HG02571 (cell line): ENCODE measurements around the gene ECE1.
"Not testable (repeated sequence)": the region's sequence is repeated elsewhere in the genome, so short reads cannot be mapped to it uniquely, and the experiment has no call there.

ENCODE experiments used
- ATAC-seq: cut with Tn5 transposase; IDR thresholded peaks from one replicate; pipeline ENCODE4 v1.9.1; 2021; ENCODE audit warnings: mild to moderate bottlenecking, moderate library complexity; ENCODE audit not compliant: unreplicated experiment

The ECE1 gene

GRCh38 chr1:21188235-21188634, 102.0 kb downstream of the ECE1 start:
- no peak for ATAC-seq

- no peak for ATAC-seq
These were observed 105.0 kb downstream of the ECE1 start for GRCh38 chr1:21185221-21185731.

- no peak for ATAC-seq
These were observed 106.0 kb downstream of the ECE1 start for GRCh38 chr1:21184276-21184675.

GRCh38 chr1:21182181-21182731, 108.0 kb downstream of the ECE1 start:
- no peak for ATAC-seq

GRCh38 chr1:21178271-21178670, 112.0 kb downstream of the ECE1 start:
- not testable (repeated sequence) for ATAC-seq

- ATAC-seq: peak; percentile 88
These were observed 113.4 kb downstream of the ECE1 start, which contains the start of gene EIF4G3 for GRCh38 chr1:21176586-21177555. TSS of gene EIF4G3 (minus strand) at chr1:21176897. CDS start at chr1:21002742, 174,155 bp downstream.

- peak; percentile 13 for ATAC-seq
These were observed 114.3 kb downstream of the ECE1 start for GRCh38 chr1:21175670-21176581.

GRCh38 chr1:21175324-21175669, 115.0 kb downstream of the ECE1 start:
- ATAC-seq: no peak

- no peak for ATAC-seq
These were observed 115.5 kb downstream of the ECE1 start for GRCh38 chr1:21174654-21175323.

GRCh38 chr1:21174230-21174629, 116.0 kb downstream of the ECE1 start:
- no peak for ATAC-seq

- not testable (repeated sequence) for ATAC-seq
These were observed 117.2 kb downstream of the ECE1 start for GRCh38 chr1:21173096-21173495.

GRCh38 chr1:21170837-21171236, 119.4 kb downstream of the ECE1 start:
- not testable (repeated sequence) for ATAC-seq

- no peak for ATAC-seq
These were observed 121.8 kb downstream of the ECE1 start for GRCh38 chr1:21168444-21168843.
